Measurements from ENCODE around the gene KIF14.

Gene KIF14

DNA sequence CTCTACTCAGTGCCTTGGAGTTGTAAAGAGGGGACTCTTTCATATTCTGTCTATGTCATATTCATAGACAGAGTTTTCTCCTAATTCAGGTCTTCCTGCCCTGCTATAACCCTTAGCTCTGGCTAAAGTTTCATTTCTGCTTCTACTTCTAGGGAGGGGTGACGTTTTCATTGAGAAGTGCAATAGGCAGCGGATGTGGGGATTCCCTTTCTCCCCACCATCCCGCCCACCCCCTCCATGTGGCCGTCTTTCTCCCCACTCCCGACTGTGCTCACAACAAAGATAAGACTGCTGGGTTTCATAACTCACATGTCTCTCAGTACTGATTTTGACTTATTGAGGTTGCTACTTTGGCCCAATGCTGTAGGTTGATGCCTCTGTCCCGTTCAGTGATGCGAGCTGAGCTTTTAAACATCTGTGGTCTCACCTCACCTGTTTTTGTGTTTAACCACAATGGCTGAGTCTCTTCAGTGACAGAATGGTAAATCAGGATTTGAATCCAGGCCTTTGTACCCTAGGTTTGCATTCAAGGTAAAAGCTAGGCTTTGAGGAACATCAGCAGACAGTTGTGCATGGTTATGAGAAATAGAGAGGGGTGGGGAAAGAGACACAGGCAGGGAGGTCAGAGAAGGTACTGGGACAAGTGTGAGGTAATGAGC lies 7.8 kb upstream of the KIF14 start:
- TF ChIP-seq, protein P1, sequence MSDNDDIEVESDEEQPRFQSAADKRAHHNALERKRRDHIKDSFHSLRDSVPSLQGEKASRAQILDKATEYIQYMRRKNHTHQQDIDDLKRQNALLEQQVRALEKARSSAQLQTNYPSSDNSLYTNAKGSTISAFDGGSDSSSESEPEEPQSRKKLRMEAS (IDR thresholded peaks at IDR 0.05; ENCODE audit: low read depth, low read length), result no peak
- TF ChIP-seq, protein P2, sequence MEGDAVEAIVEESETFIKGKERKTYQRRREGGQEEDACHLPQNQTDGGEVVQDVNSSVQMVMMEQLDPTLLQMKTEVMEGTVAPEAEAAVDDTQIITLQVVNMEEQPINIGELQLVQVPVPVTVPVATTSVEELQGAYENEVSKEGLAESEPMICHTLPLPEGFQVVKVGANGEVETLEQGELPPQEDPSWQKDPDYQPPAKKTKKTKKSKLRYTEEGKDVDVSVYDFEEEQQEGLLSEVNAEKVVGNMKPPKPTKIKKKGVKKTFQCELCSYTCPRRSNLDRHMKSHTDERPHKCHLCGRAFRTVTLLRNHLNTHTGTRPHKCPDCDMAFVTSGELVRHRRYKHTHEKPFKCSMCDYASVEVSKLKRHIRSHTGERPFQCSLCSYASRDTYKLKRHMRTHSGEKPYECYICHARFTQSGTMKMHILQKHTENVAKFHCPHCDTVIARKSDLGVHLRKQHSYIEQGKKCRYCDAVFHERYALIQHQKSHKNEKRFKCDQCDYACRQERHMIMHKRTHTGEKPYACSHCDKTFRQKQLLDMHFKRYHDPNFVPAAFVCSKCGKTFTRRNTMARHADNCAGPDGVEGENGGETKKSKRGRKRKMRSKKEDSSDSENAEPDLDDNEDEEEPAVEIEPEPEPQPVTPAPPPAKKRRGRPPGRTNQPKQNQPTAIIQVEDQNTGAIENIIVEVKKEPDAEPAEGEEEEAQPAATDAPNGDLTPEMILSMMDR (IDR thresholded peaks at IDR 0.05; ENCODE audit: low read depth, low read length), result no peak
- TF ChIP-seq POLR2A (IDR thresholded peaks at IDR 0.05; ENCODE audit: extremely low read depth, insufficient read length) (no peak), MYC (IDR thresholded peaks at IDR 0.05; ENCODE audit: low read depth, low read length) (no peak)
- DNase-seq (ENCODE audit: low read depth), result no peak
- H3K4me3 ChIP-seq (ENCODE audit: low read depth, low read length), result no peak overlapping the region

DNA sequence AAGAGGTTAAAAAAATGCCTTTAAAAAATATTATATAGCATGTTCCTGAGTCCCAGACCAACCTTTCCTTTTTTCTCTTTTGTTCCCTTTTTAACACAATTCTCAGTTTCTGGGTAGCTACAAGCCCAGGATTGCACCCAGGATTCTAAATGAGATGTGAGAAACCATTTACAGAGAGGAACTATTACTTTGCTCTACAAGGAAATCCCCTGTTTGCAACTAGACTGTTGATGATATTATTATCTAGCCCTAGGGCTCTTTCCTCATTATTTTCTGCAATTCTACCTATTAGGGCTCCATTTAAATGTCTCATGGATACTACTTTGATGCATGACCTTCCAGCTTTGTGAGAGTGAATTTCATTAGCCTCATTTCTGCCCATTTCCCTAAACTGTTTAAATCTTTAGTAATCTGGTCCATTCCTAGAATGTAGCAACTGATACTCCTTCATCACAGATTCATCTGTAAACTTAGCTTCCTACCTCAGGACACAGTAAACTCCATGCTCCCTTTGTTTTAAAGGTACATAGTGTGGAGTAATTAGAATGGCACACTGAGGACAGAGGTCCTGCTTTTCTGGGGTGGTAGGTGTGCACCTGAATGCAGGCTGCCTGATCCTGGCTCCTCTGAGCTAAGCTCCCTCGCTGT lies 7.1 kb upstream of the KIF14 start:
- H3K4me3 ChIP-seq (ENCODE audit: low read depth, low read length), result no peak overlapping the region
- no peak for TF ChIP-seq MYC (IDR thresholded peaks at IDR 0.05; ENCODE audit: low read depth, low read length)
- TF ChIP-seq, protein P2 (IDR thresholded peaks at IDR 0.05; ENCODE audit: low read depth, low read length), result no peak
- no peak for TF ChIP-seq POLR2A (IDR thresholded peaks at IDR 0.05; ENCODE audit: extremely low read depth, insufficient read length)
- TF ChIP-seq, protein P1 (IDR thresholded peaks at IDR 0.05; ENCODE audit: low read depth, low read length), result no peak
- no peak for DNase-seq (ENCODE audit: low read depth)

DNA sequence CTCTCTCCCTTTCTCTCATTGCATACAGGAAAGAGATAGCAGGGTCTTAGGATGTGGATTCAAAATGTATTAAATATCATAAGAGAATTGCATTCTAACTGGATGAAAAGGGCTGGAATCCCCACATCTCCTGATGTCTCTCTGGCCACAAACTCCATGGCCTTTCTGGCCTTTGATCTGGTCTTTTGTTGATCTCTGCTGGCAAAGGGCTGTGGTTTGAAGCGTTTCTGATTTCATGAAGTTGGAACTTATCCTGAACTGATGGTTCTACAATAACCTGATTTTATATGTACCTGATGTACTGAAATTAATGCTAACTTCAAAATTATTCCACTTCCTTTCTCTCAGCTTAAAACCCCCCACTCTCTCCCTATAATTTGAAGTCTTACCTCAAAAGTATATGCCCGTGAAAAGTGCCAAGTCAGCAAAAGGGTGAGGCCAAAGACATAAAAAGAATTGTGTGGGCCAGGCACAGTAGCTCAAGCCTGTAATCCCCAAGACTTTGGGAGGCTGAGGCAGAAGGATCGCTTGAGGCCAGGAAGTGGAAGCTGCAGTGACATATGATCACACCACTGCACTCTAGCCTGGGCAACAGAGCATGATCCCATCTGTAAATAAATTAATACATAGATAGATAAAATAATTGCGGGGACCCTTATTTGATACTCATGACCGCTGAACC lies 6.4 kb upstream of the KIF14 start:
- TF ChIP-seq, protein P2 (IDR thresholded peaks at IDR 0.05; ENCODE audit: low read depth, low read length), result no peak
- TF ChIP-seq MYC (IDR thresholded peaks at IDR 0.05; ENCODE audit: low read depth, low read length) (no peak), POLR2A (IDR thresholded peaks at IDR 0.05; ENCODE audit: extremely low read depth, insufficient read length) (no peak)
- TF ChIP-seq, protein P1 (IDR thresholded peaks at IDR 0.05; ENCODE audit: low read depth, low read length), result no peak
- no peak for DNase-seq (ENCODE audit: low read depth)
- no peak overlapping the region for H3K4me3 ChIP-seq (ENCODE audit: low read depth, low read length)

DNA sequence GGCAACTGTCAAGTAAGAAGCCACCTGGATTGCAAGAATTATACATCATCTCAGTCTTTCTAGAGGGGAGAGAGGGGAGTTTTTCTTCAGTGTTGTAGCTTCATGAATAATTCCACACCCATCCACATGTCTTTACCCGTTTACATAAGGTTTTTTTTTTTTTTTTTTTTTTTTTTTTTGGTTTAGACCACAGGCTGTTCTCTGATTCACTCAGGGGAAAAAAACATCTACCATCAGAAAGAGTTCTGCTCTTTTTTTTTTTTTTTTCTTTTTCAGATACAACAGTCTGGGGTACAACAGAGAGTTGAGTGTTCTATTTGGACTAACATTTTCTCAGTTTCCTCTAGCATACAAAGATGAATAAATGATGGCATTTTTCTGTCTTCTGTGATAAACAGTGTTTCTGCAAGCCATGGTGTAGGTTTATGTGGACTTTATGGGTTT lies 4.9 kb upstream of the KIF14 start:
- TF ChIP-seq POLR2A (IDR thresholded peaks at IDR 0.05; ENCODE audit: extremely low read depth, insufficient read length), result no peak
- TF ChIP-seq, protein P2 (IDR thresholded peaks at IDR 0.05; ENCODE audit: low read depth, low read length), result no peak
- TF ChIP-seq, protein P1 (IDR thresholded peaks at IDR 0.05; ENCODE audit: low read depth, low read length), result no peak
- TF ChIP-seq MYC (IDR thresholded peaks at IDR 0.05; ENCODE audit: low read depth, low read length), result no peak
- H3K4me3 ChIP-seq (ENCODE audit: low read depth, low read length), result no peak overlapping the region
- no peak for DNase-seq (ENCODE audit: low read depth)

DNA sequence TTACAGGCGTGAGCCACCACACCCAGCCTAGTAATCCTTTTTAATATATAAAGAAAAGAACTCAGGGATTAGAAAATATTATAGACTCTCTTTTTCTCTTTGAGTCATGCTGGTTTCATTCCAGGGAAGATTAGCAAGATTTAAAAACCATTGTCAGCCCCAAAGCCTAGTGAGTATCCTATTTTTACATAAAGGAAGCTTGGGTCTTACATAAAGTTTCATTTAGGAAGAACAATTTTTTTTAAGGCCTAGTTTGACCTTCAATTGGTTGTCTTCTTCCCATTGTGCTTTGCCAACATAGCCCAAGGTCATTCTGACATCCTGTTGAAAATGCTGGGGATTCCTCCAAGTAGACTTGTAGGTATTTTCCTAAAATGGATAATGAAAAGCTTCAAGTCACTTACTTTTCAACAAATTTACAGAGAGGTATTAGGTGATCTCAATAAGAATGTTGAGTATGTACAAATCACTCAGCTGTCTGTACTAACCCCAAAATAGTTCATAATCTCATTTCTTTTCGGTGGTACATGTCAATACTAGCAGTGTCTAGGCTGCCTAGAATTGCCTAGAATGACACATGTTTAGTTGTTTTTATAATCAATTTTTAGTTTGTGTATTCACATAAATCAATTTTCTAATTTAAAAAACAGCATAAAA lies 4.3 kb upstream of the KIF14 start:
- H3K4me3 ChIP-seq (ENCODE audit: low read depth, low read length), result no peak overlapping the region
- TF ChIP-seq POLR2A (IDR thresholded peaks at IDR 0.05; ENCODE audit: extremely low read depth, insufficient read length) (no peak), MYC (IDR thresholded peaks at IDR 0.05; ENCODE audit: low read depth, low read length) (no peak)
- TF ChIP-seq, protein P1 (IDR thresholded peaks at IDR 0.05; ENCODE audit: low read depth, low read length), result no peak
- TF ChIP-seq, protein P2 (IDR thresholded peaks at IDR 0.05; ENCODE audit: low read depth, low read length), result no peak
- DNase-seq (ENCODE audit: low read depth), result no peak
